Endothelial cell (in vitro differentiated cells): ENCODE measurements around the gene IL17RA. TPM values are rescaled to one million over a fixed set of nuclear protein-coding genes. Genes with fewer than 3 reads are reported as not detected.

ENCODE experiments used
- DNase-seq: peaks from one replicate; pipeline ENCODE4 v3.0.0; 2021; ENCODE audit warnings: low spot score
- H3K27ac Mint-ChIP-seq: one replicate; pipeline ENCODE4 v1.8.0; 2021; ENCODE audit warnings: mixed read lengths, inconsistent platforms; ENCODE audit not compliant: unreplicated experiment
- H3K27me3 Mint-ChIP-seq: one replicate; pipeline ENCODE4 v1.8.0; 2021; ENCODE audit warnings: mild to moderate bottlenecking, moderate library complexity, mixed read lengths, inconsistent platforms; ENCODE audit not compliant: unreplicated experiment
- H3K36me3 Mint-ChIP-seq: one replicate; pipeline ENCODE4 v1.8.0; 2021; ENCODE audit warnings: mild to moderate bottlenecking, low read depth, mixed read lengths, inconsistent platforms; ENCODE audit not compliant: unreplicated experiment
- H3K4me1 Mint-ChIP-seq: one replicate; pipeline ENCODE4 v1.8.0; 2021; ENCODE audit warnings: mild to moderate bottlenecking, mixed read lengths, inconsistent platforms; ENCODE audit not compliant: unreplicated experiment
- H3K4me3 Mint-ChIP-seq: one replicate; pipeline ENCODE4 v1.8.0; 2021; ENCODE audit warnings: mild to moderate bottlenecking, mixed read lengths, inconsistent platforms; ENCODE audit not compliant: unreplicated experiment
- H3K9me3 Mint-ChIP-seq: one replicate; pipeline ENCODE4 v1.8.0; 2021; ENCODE audit warnings: mixed read lengths, inconsistent platforms; ENCODE audit not compliant: unreplicated experiment
- total RNA-seq: library from RNA; stranded (reverse); fragmentation: NEBNext Ultra II Directional; extraction: Animal tissue kit (Norgen Biotek cat#: 25700); gene quantifications from one replicate; pipeline ENCODE4 v1.2.1, GENCODE V29; 2021; ENCODE audit not compliant: unreplicated experiment
- TF ChIP-seq, protein P1 (sequence below): fragments of 200-600 bp; sonication (generic); IDR thresholded peaks from one replicate; pipeline ENCODE4 v1.5.0; 2021; ENCODE audit warnings: antibody characterized with exemption; ENCODE audit not compliant: unreplicated experiment

The IL17RA gene
- total RNA-seq, 1 donor from 2014 or later: 63.7 TPM

DNA sequence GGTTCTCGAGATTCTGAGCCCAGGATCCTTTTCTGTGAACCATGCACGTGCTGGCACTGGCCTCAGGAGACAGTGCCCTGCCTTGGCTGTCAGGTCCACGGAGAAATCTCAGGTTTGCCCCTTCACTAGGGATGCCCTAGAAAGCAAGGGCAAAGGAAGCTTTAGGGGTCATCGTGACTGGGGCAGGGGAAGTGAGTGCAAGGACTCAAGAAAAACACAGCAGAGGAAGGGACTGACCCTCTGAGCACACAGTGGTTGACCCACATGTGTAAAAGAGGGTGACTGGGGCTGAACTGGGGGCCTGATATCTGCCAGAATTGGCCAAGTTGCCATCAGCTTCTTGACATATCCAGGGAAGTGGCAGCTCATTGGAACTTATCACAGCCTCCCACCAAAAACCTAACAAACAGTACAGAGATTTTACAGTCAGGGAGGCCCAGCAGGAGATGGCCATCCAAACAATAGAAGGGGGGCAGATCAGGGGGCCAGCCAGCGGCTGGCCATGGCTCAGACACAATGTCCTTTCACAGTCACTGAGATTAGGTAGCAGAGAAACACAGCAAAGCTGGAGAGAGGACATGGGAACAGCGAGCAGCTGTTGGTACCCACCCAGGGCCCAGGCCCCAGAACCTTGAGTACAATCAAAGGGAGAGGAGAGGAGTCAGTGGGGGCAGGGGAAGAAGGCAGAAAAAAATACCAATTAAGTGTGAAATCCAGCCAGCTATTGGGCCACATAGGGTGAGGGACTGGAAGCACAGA lies 32.0 kb downstream of the IL17RA start:
- DNase-seq: no peak
- Mint-ChIP-seq H3K4me3 (peak overlapping the region; percentile 40), H3K27ac (peak overlapping the region; percentile 97), H3K36me3 (peaks cover 19% of the 10 kb centered on the region), H3K4me1 (peaks cover 62% of the 10 kb centered on the region), H3K9me3 (no peaks in the 10 kb centered on the region), H3K27me3 (peaks cover 18% of the 10 kb centered on the region)
- TF ChIP-seq, protein P1, sequence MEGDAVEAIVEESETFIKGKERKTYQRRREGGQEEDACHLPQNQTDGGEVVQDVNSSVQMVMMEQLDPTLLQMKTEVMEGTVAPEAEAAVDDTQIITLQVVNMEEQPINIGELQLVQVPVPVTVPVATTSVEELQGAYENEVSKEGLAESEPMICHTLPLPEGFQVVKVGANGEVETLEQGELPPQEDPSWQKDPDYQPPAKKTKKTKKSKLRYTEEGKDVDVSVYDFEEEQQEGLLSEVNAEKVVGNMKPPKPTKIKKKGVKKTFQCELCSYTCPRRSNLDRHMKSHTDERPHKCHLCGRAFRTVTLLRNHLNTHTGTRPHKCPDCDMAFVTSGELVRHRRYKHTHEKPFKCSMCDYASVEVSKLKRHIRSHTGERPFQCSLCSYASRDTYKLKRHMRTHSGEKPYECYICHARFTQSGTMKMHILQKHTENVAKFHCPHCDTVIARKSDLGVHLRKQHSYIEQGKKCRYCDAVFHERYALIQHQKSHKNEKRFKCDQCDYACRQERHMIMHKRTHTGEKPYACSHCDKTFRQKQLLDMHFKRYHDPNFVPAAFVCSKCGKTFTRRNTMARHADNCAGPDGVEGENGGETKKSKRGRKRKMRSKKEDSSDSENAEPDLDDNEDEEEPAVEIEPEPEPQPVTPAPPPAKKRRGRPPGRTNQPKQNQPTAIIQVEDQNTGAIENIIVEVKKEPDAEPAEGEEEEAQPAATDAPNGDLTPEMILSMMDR: no peak

GRCh38 chr22:17117400-17117799 lies 32.6 kb downstream of the IL17RA start:
- H3K36me3 Mint-ChIP-seq: peaks cover 18% of the 10 kb centered on the region
- DNase-seq: no peak
- H3K27me3 Mint-ChIP-seq: peaks cover 16% of the 10 kb centered on the region
- peaks cover 66% of the 10 kb centered on the region for H3K4me1 Mint-ChIP-seq
- peak overlapping the region; percentile 85 for H3K27ac Mint-ChIP-seq
- TF ChIP-seq, protein P1: no peak
- H3K9me3 Mint-ChIP-seq: no peaks in the 10 kb centered on the region
- H3K4me3 Mint-ChIP-seq: peak overlapping the region; percentile 89

GRCh38 chr22:17117890-17118289 lies 33.1 kb downstream of the IL17RA start:
- Mint-ChIP-seq H3K36me3 (peaks cover 18% of the 10 kb centered on the region), H3K27ac (peak overlapping the region; percentile 85), H3K4me3 (peak overlapping the region; percentile 89), H3K27me3 (peaks cover 17% of the 10 kb centered on the region), H3K4me1 (peaks cover 66% of the 10 kb centered on the region), H3K9me3 (no peaks in the 10 kb centered on the region)
- TF ChIP-seq, protein P1: no peak
- DNase-seq: no peak

- TF ChIP-seq, protein P1: no peak
- H3K36me3 Mint-ChIP-seq: peaks cover 18% of the 10 kb centered on the region
- peaks cover 17% of the 10 kb centered on the region for H3K27me3 Mint-ChIP-seq
- H3K4me3 Mint-ChIP-seq: peak overlapping the region; percentile 89
- no peaks in the 10 kb centered on the region for H3K9me3 Mint-ChIP-seq
- H3K27ac Mint-ChIP-seq: peak overlapping the region; percentile 85
- peaks cover 62% of the 10 kb centered on the region for H3K4me1 Mint-ChIP-seq
- DNase-seq: no peak
Measured at GRCh38 chr22:17118342-17118741, 33.5 kb downstream of the IL17RA start.

- peak; percentile 67 for DNase-seq
- Mint-ChIP-seq H3K9me3 (no peaks in the 10 kb centered on the region), H3K4me3 (peak overlapping the region; percentile 89), H3K36me3 (peaks cover 18% of the 10 kb centered on the region), H3K4me1 (peaks cover 51% of the 10 kb centered on the region), H3K27ac (no peak overlapping the region), H3K27me3 (peaks cover 15% of the 10 kb centered on the region)
- TF ChIP-seq, protein P1: peak; percentile 70
Measured at GRCh38 chr22:17119481-17120202, 34.8 kb downstream of the IL17RA start.
